Measurements from ENCODE around the gene ZNF600.
"Not testable (repeated sequence)": the region's sequence is repeated elsewhere in the genome, so short reads cannot be mapped to it uniquely, and the experiment has no call there.

ZNF600 gene

DNA sequence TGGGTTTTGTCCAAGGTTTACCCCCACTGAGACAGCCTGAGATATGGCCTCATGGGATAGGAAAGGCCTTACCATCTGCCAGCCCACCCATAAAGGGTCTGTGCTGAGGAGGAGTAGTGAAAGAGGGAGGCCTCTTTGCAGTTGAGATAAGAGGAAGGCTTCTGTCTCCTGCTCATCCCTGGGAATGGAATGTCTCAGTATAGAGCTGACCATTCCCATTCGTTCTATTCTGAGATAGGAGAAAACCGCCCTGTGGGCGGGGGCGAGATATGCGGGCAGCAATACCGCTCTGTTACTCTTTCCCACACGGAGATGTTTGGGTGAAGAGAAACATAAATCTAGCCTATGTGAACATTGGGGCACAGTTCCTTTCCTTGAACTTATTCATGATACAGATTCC, 45.2 kb downstream of the ZNF600 start:
- not testable (repeated sequence) for DNase-seq

DNA sequence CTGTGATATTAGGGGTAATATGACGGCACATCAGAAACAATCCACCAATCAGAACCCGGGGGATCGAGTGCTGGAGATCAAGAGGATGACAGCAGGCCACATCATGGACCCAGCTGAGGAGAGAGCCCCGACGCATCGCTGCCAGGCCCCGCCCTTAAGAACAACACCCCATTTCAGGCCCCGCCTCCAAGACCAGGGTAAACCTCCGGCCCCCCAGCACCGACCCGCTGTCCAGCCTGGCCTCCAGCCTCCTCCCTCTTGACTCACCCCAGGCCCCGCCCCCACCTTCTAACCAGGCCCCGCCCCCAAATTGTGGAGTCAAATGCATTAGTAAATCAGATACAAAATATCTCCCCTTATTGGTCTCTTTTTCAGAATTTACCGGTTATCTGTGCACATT, 47.0 kb downstream of the ZNF600 start:
- no peak for DNase-seq

DNA sequence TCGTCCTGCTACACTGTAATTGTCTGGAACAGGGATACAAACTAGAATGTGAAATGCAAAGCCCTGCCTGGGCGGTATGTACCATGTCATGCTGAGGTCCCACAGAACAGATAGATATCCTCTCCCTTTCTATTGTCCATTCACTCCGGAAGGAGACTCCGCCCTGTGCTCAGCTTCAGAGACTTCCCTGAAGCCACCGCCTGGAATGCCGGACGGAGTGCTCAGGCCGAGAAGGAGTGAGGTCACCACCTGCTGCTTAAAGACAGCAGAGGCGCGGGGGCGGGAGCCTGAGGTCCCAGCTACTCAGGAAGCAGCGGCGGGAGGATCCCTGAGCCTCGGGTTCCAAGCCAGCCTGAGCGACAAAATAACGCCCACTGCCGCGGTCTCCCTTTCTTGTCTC, 50.9 kb downstream of the ZNF600 start:
- no peak for DNase-seq

DNA sequence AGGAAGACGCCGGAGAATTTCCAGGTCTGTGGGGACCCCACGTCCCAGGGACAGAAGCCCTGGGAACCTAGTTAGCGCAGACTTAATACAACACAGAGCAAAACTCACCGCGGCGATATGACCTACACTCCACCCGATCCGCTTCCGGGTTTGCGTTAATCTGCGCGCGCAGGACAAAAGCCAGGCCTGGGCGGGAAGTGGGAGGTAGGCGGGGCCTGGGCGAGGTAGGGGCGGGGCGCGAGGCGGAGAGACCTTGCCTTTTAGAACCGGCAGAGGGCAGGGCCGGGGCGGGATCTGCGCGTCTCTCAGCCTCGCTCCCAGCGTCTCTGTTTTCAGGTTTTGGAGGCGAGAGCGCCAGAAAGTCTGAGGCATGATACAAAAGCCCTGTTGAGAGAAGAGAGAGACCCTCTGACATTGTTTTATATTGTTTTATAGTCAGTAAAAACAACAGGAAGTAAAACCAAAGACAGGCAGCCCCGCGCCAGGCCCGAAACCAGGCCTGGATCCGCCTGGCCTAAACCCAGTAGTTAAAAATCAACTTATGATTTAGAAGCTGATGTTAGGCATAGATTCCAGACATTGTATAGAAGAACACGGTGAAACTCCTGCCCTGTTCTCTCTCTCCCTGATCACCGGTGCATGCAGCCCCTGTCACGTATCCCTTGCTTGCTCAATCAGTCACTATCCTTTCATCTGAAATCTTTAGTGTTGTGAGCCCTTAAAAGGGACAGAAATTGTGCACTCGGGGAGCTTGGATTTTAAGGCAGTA, 51.5 kb downstream of the ZNF600 start, which contains the start of gene ZNF611:
ZNF611 (minus strand) TSS at position 152 of the 769 bp plus-strand sequence. CDS start 19,150 bp downstream, outside the sequence.
- DNase-seq, result peak; percentile 77

GRCh38 chr19:52734331-52734892, 52.2 kb downstream of the ZNF600 start:
- no peak for DNase-seq

DNA sequence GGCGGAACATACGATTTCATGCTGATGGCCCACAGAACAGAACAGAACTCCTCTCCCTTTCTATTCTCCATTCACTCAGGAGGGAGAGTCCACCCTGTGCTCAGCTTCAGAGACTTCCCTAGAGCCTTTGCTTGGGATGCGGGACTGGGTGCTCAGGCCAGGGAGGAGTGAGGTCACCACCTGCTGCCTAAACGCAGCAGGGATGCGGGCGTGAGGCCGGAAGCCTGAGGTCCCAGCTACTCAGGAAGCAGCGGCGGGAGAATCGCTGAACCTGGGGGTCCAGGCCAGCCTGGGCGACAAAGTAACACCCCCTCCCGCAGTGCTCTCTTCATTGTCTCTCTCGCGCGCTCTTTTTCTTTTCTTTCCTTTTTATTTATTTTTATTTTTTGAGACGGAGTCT, 60.5 kb downstream of the ZNF600 start:
- DNase-seq, result not testable (repeated sequence)

DNA sequence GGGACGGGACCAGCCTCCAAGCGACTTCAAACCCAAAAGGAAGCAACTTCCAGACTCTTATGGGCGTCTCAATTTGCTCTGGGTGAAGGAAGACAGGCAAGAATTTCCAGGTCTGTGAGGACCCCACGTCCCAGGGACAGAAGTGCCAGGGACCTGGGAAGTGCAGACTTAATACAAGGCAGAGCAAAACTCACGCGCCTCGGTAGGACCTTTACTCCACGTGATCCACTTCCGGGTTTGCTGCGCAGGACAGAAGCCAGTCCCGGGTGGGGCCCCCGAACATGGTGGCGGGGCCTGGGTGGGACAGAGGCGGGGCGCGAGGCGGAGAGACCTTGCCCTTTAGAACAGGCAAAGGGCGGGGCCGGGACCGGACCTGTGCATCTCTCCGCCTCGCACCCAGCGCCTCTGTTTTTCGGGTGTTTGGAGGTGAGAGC, 61.0 kb downstream of the ZNF600 start:
- DNase-seq, result no peak

DNA sequence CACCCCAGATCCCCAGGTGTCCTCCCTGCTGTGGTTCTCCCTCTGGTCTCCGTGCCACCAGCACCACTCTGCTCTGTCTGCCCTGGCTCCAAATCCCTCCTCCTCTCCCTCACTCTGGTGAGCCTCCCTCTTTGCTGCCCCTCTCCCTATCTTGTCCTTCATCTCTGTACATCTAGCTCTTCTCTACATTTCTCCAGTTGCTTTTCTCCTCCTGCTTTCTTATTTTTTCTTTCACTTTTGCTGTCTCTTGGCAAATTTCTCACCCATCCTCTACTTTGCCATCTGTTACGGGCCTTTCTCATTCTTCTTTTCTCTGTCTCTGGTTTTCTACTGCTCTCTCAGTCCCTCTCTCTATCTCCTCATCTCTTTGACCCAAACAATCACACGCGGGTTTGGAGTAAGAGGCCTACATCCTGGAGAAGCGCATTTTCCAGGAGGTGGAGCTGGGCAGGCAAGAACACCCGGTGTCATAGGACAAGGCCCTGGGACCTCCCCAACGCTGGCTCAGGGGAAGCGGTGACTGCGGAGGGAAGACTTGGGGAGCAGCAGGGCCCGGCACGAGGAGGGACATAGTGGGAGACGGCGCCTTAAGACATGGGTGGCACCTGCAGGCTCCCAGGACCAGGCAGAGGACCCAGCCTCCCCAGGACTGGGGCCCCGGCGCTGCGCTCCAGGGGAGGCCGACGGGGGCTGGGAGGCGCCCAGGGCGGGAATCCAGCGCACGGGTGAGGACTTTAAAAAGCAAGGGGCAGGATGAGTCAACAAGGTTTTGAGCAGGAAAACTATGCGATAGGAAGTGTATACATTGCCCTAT, 61.7 kb downstream of the ZNF600 start:
- DNase-seq, result no peak

- DNase-seq, result not testable (repeated sequence)
These were observed 62.5 kb downstream of the ZNF600 start for GRCh38 chr19:52723907-52724598.

GRCh38 chr19:52722062-52723003, 64.3 kb downstream of the ZNF600 start:
- no peak for DNase-seq

- DNase-seq, result not testable (repeated sequence)
These were observed 66.0 kb downstream of the ZNF600 start for GRCh38 chr19:52720541-52720940.

GRCh38 chr19:52716522-52716921, 70.1 kb downstream of the ZNF600 start:
- DNase-seq, result no peak

DNA sequence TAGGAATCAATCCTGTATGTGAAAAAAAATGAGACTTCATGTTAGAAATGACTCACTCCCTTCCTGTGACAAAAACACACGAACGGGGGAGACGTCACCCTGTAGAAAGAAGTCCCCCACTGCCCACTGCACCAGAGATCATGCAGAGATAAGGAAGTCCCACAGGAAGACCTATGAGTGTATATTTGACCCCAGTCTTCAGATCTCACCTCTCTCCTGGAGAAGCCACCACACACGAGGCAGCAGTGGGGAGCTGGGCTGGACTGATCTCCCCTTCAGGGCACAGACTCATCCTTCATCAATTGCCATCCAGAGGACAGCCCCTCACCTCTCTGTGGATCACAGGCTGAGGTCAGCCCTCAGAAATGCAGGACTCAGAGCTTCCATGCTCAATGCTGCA, 70.7 kb downstream of the ZNF600 start:
- DNase-seq, result not testable (repeated sequence)

DNA sequence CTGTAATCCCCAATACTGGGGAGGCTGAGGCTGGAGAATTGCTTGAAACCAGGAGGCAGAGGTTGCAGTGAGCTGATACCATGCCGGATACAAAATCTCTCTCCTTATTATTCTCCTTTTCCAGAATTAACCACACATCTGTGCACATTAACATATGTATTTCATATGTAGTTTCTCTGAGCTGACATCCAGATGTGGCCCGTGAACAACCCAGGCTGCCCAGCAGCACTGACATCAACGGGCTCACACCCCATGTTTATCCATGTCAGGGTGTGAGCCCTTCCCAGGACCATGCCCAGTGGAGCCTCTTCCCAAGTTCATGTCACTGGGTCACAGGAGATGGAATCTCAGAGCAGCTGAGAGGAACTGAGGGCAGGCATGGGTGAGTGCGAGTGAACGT, 71.3 kb downstream of the ZNF600 start:
- not testable (repeated sequence) for DNase-seq
